H9 (cell line): Measurements from ENCODE around the gene AIG1. TPM values are rescaled to one million over a fixed set of nuclear protein-coding genes. Genes with fewer than 3 reads are reported as not detected.

Experiments used
- DNase-seq: peaks from one replicate; pipeline ENCODE4 v3.0.0-alpha.2; 2017
- H2AFZ ChIP-seq: one replicate; pipeline ENCODE4 v1.6.1; 2013; ENCODE audit warnings: mild to moderate bottlenecking, low read length, control low read depth, moderate library complexity
- H2AK5ac ChIP-seq: 2 replicates; pipeline ENCODE4 v1.6.1; 2013; ENCODE audit warnings: low read length, control low read depth, mixed read lengths; ENCODE audit not compliant: insufficient read length
- H2BK120ac ChIP-seq: one replicate; pipeline ENCODE4 v1.6.1; 2013; ENCODE audit warnings: low read depth, mild to moderate bottlenecking, low read length, control low read depth, inconsistent platforms; ENCODE audit not compliant: poor library complexity, severe bottlenecking
- H2BK12ac ChIP-seq: 2 replicates; pipeline ENCODE4 v1.6.1; 2013; ENCODE audit warnings: low read length, control low read depth, mixed read lengths, low read depth; ENCODE audit not compliant: insufficient read length
- H2BK15ac ChIP-seq: 2 replicates; pipeline ENCODE4 v1.6.1; 2013; ENCODE audit warnings: low read depth, low read length, control low read depth
- H2BK20ac ChIP-seq: one replicate; pipeline ENCODE4 v1.6.1; 2013; ENCODE audit warnings: low read depth, mild to moderate bottlenecking, low read length, control low read depth, inconsistent platforms; ENCODE audit not compliant: poor library complexity, severe bottlenecking
- H2BK5ac ChIP-seq: 2 replicates; pipeline ENCODE4 v1.6.1; 2013; ENCODE audit warnings: low read length, control low read depth, mixed read lengths; ENCODE audit not compliant: insufficient read length
- H3K14ac ChIP-seq: 2 replicates; pipeline ENCODE4 v1.6.1; 2013; ENCODE audit warnings: low read length, control low read depth; ENCODE audit not compliant: insufficient read depth
- H3K18ac ChIP-seq: 2 replicates; pipeline ENCODE4 v1.6.1; 2013; ENCODE audit warnings: low read depth, mild to moderate bottlenecking, mixed read lengths, low read length, control low read depth; ENCODE audit not compliant: insufficient read length
- H3K23ac ChIP-seq: 2 replicates; pipeline ENCODE4 v1.6.1; 2013; ENCODE audit warnings: low read length, control low read depth, mixed read lengths, low read depth; ENCODE audit not compliant: insufficient read length
- H3K23me2 ChIP-seq: 2 replicates; pipeline ENCODE4 v1.6.1; 2013; ENCODE audit warnings: low read depth, mild to moderate bottlenecking, mixed read lengths, low read length, control low read depth; ENCODE audit not compliant: insufficient read length, poor library complexity, severe bottlenecking
- H3K27ac ChIP-seq: 2 replicates; pipeline ENCODE4 v1.5.1; 2013; ENCODE audit warnings: low read length, control low read depth, mixed read lengths, low read depth; ENCODE audit not compliant: insufficient read length
- H3K27me3 ChIP-seq: 2 replicates; pipeline ENCODE4 v1.6.1; 2013; ENCODE audit warnings: low read length, control low read depth, inconsistent platforms; ENCODE audit not compliant: insufficient read depth
- H3K4ac ChIP-seq: 2 replicates; pipeline ENCODE4 v1.6.1; 2013; ENCODE audit warnings: low read depth, mild to moderate bottlenecking, control low read depth, inconsistent platforms, low read length, moderate library complexity
- H3K4me1 ChIP-seq: 2 replicates; pipeline ENCODE4 v1.6.1; 2013; ENCODE audit warnings: low read length, control low read depth, inconsistent platforms; ENCODE audit not compliant: insufficient read depth
- H3K4me2 ChIP-seq: 2 replicates; pipeline ENCODE4 v1.6.1; 2013; ENCODE audit warnings: low read length, control low read depth, mixed read lengths; ENCODE audit not compliant: insufficient read length, insufficient read depth
- H3K56ac ChIP-seq: 2 replicates; pipeline ENCODE4 v1.6.1; 2013; ENCODE audit warnings: low read depth, mild to moderate bottlenecking, mixed read lengths, low read length, control low read depth; ENCODE audit not compliant: insufficient read length
- H3K79me1 ChIP-seq: 2 replicates; pipeline ENCODE4 v1.6.1; 2013; ENCODE audit warnings: low read depth, mild to moderate bottlenecking, moderate library complexity, low read length, control low read depth, inconsistent platforms; ENCODE audit not compliant: insufficient read depth, poor library complexity, severe bottlenecking
- H3K79me2 ChIP-seq: 2 replicates; pipeline ENCODE4 v1.6.1; 2013; ENCODE audit warnings: low read length, control low read depth, inconsistent platforms; ENCODE audit not compliant: insufficient read depth
- H3K9ac ChIP-seq: 2 replicates; pipeline ENCODE4 v1.6.1; 2013; ENCODE audit warnings: low read length, control low read depth, mixed read lengths; ENCODE audit not compliant: insufficient read length; ENCODE audit errors: extremely low read depth
- H3K9me3 ChIP-seq: one replicate; pipeline ENCODE4 v1.6.1; 2013; ENCODE audit warnings: low read depth, low read length, inconsistent platforms; ENCODE audit not compliant: control insufficient read depth
- H3T11ph ChIP-seq: one replicate; pipeline ENCODE4 v1.6.1; 2013; ENCODE audit warnings: mild to moderate bottlenecking, low read length, control low read depth, inconsistent platforms
- H4K20me1 ChIP-seq: one replicate; pipeline ENCODE4 v1.6.1; 2013; ENCODE audit not compliant: control insufficient read depth, insufficient read length, insufficient read depth
- H4K5ac ChIP-seq: 2 replicates; pipeline ENCODE4 v1.6.1; 2013; ENCODE audit warnings: low read depth, mild to moderate bottlenecking, mixed read lengths, low read length, control low read depth; ENCODE audit not compliant: insufficient read length
- H4K8ac ChIP-seq: replicated peaks from 2 replicates; pipeline ENCODE4 v1.6.1; 2013; ENCODE audit warnings: low read length, control low read depth, mixed read lengths, low read depth; ENCODE audit not compliant: insufficient read length
- H4K91ac ChIP-seq: 2 replicates; pipeline ENCODE4 v1.6.1; 2013; ENCODE audit warnings: low read depth, mild to moderate bottlenecking, moderate library complexity, mixed read lengths, low read length, control low read depth; ENCODE audit not compliant: insufficient read length
- H3K27ac Mint-ChIP-seq, 3 experiments: 2 replicates in 2 of 3; 3 replicates in 1 of 3; pipeline ENCODE4 v1.8.0; 2020 to 2021; ENCODE audit warnings: mixed read lengths in 3 of 3, mild to moderate bottlenecking in 1 of 3, moderate library complexity in 1 of 3
- H3K27me3 Mint-ChIP-seq: 2 replicates; pipeline ENCODE4 v1.8.0; 2021; ENCODE audit warnings: low read depth, mild to moderate bottlenecking, moderate library complexity, mixed read lengths
- H3K36me3 Mint-ChIP-seq, 3 experiments: 2 replicates in 2 of 3; 3 replicates in 1 of 3; pipeline ENCODE4 v1.8.0; 2020 to 2021; ENCODE audit warnings: low read depth in 3 of 3, mixed read lengths in 3 of 3; ENCODE audit not compliant: insufficient read depth in 1 of 3
- H3K4me1 Mint-ChIP-seq, 2 experiments: 2 replicates each; pipeline ENCODE4 v1.8.0; 2020; ENCODE audit warnings: mixed read lengths in 2 of 2
- H3K4me3 Mint-ChIP-seq, 2 experiments: 2 replicates in 1 of 2; 3 replicates in 1 of 2; pipeline ENCODE4 v1.8.0; 2020 to 2021; ENCODE audit warnings: mild to moderate bottlenecking in 2 of 2, mixed read lengths in 2 of 2, moderate library complexity in 1 of 2
- H3K9me3 Mint-ChIP-seq, 2 experiments: 2 replicates in 1 of 2; 3 replicates in 1 of 2; pipeline ENCODE4 v1.8.0; 2020; ENCODE audit warnings: mild to moderate bottlenecking in 2 of 2, mixed read lengths in 2 of 2, moderate library complexity in 1 of 2
- CTCF ChIP-seq: fragments of 200-600 bp; sonication (generic); conservative IDR thresholded peaks from 3 replicates; pipeline ENCODE4 v1.8.0; 2021; ENCODE audit warnings: antibody characterized with exemption, mild to moderate bottlenecking
- WGBS: extraction: QIAGEN DNeasy Blood & Tissue Kit; methylation state at CpG from one replicate; pipeline ENCODE4 v1.1.7; 2013; ENCODE audit warnings: missing lambda C conversion rate, low lambda C conversion rate, mixed read lengths; ENCODE audit not compliant: insufficient read length; ENCODE audit errors: extremely low coverage; 5-methylcytosine and 5-hydroxymethylcytosine counted together
- total RNA-seq: library from RNA; stranded (reverse); gene quantifications from 2 replicates; pipeline ENCODE4 v1.2.1, GENCODE V29; 2021

The AIG1 gene
- total RNA-seq, 1 experiment from 2014 or later = 44.6 TPM

- TF ChIP-seq CTCF = no peak
- no peaks in the 10 kb centered on the region for H3K79me2 ChIP-seq
- no peak overlapping the region for H3K4ac ChIP-seq
- H3K27ac Mint-ChIP-seq = peak overlapping the region in 2 of 3 experiments; percentile 81 to 82; a peak in 5 of 7 replicates
- H3K27me3 Mint-ChIP-seq = no peaks in the 10 kb centered on the region
- no peak overlapping the region for H2BK20ac ChIP-seq
- peak overlapping the region; percentile 35 for H2BK5ac ChIP-seq
- H3K9me3 ChIP-seq = no peaks in the 10 kb centered on the region
- no peak overlapping the region for H2AFZ ChIP-seq
- no peak overlapping the region for H3K14ac ChIP-seq
- H3K18ac ChIP-seq = no peak overlapping the region
- peak overlapping the region; percentile 76 for H2BK120ac ChIP-seq
- no peak overlapping the region for H4K5ac ChIP-seq
- H3K36me3 Mint-ChIP-seq = peaks cover 0 to 8% (median 1%) of the 10 kb centered on the region in 3 experiments; a peak in 3 of 7 replicates
- H3K23me2 ChIP-seq = no peaks in the 10 kb centered on the region
- no peak overlapping the region for H3K4me2 ChIP-seq
- no peaks in the 10 kb centered on the region for H4K20me1 ChIP-seq
- H4K91ac ChIP-seq = no peak overlapping the region
- H3K27ac ChIP-seq = no peak overlapping the region
- H3K4me3 Mint-ChIP-seq = no peak overlapping the region
- H3K4me1 Mint-ChIP-seq = peaks cover 18 to 23% of the 10 kb centered on the region in 2 experiments
- peak overlapping the region; percentile 17 for H2BK12ac ChIP-seq
- no peak overlapping the region for H3K9ac ChIP-seq
- no peaks in the 10 kb centered on the region for H3K9me3 Mint-ChIP-seq
- no peak overlapping the region for H2AK5ac ChIP-seq
- H3K23ac ChIP-seq = no peak overlapping the region
- no peak overlapping the region for H4K8ac ChIP-seq
- H3K27me3 ChIP-seq = no peaks in the 10 kb centered on the region
- H3K4me1 ChIP-seq = no peaks in the 10 kb centered on the region; the same call in 1 of the 2 replicates
- no peak for DNase-seq
- H3K79me1 ChIP-seq = no peaks in the 10 kb centered on the region
- 100% methylated on average over 1 of the region's 8 CpGs for WGBS
- H2BK15ac ChIP-seq = no peak overlapping the region
- H3T11ph ChIP-seq = no peak overlapping the region
- no peak overlapping the region for H3K56ac ChIP-seq
Observed at GRCh38 chr6:143223895-143224294, 163.2 kb downstream of the AIG1 start.
